Ureter (tissue), 1 donor: ENCODE data around the gene OR2F1. TPM values are rescaled to one million over a fixed set of nuclear protein-coding genes. Genes with fewer than 3 reads are reported as not detected.

Source experiments
- DNase-seq: peaks from one replicate; pipeline ENCODE4 v3.0.0-alpha.2; 2020; ENCODE audit warnings: low spot score
- total RNA-seq: library from RNA; stranded (reverse); gene quantifications from one replicate; pipeline ENCODE4 v1.2.4, GENCODE V29; 2023
- donor health status: DM: yes; HTN: yes; CAD: no.

The OR2F1 gene
- total RNA-seq, 1 donor from 2014 or later: not detected

DNA sequence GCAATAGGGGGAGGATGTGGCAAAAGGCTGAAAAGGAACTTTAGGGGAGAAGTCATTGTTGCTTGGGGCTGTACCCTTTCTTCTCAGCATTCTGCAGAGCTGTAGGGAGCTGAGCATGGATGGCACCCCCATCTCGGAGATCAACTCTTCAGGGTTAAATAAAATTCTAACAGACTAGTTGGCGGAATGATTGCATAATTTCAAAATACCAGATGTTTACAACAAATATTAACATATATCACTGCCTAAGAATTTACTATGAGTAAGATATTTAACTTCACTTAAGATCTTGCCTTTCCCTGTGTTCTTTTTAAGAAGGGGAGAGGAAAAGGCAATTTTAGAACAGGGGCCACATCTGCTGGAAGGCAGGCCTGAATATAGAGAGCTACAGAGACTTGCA is 509 bp upstream of the OR2F1 start:
- no peak for DNase-seq

DNA sequence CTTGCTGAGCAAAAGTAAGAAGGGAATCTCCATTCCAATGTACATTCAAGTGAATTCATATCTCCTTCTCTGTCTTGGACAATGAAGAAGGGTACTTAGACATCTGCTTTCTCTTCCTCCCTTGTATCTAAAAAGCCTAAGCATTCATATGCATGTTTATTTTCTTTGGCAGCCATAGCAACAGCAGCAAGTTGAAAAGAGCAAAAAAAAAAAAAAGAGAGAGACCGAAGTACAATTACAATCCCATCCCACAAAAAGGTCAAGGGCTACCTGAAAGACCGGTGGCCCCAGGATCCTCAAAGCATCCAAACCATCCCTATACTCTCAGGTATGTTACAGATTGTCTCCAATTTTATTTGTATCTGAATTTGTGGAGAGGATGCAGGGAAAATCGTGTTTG is 4.1 kb downstream of the OR2F1 start:
- no peak for DNase-seq

DNA sequence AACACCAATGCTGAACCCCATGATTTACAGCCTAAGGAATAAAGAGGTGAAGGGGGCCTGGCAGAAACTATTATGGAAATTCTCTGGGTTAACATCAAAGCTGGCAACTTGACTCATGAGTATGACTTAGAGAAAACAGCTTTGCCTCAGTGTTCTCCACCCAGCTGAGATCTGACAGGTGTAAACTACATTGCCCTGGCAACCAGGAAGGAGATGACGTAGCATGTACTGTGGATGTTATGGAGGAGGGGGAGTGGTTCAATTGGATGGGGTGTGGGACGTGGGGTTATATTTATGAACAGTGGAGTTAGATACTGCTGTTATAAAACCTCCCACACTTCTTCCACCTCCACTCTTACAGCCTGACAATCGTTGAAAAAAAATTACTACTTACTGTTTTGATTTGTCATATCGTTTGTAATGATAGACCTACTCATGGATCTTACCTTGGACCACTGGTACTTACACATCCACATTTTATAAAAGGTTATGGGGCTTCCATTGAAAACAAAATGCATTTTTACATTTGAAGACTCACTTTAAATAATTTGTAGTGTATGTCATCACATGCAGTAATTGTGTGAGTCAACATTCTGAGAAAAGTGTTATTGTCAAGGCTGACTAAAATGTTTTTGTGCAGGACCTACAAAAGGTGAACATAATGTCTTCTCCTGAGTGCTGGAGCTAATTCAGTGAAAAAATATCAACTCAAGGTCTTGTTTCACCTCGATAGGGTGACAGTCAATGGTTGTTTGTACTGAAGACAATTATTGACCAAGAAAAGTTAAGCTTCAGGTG is 6.4 kb downstream of the OR2F1 start:
- DNase-seq: no peak

DNA sequence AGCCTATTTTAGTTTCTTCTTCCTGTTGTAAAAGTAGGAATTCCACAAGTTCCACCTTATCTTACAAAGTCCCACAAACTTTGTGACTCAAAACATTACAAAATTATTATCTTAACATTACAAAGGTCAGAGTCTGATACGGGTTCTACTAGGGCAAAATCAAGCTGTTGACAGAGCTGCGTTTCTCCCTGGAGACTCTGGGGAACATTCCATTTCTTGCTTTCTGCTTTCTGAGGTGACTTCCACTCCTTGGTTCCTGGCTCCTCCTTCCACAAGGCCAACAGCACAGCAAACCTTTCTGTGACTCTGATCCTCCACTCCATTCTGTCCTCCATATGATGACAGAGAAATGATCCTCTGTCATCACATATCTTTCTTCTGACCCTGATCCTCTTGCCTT is 10.6 kb downstream of the OR2F1 start:
- DNase-seq: no peak

DNA sequence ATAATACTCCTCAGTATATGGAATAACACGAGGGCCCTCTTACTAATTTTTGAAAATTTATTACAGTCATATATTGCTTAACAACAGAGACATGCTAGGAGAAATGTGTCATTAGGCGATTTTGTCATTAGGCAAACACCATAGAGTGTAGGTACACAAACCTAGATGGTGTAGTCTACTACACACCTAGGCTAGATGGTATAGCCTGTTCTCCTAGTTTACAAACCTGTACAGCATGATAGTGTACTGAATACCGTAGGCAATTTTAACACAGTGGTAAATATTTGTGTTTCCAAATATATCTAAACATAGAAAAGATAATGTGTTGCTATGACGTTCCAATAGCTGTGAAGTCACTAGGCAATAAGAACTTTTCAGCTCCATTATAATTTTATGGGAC is 12.8 kb downstream of the OR2F1 start:
- no peak for DNase-seq

DNA sequence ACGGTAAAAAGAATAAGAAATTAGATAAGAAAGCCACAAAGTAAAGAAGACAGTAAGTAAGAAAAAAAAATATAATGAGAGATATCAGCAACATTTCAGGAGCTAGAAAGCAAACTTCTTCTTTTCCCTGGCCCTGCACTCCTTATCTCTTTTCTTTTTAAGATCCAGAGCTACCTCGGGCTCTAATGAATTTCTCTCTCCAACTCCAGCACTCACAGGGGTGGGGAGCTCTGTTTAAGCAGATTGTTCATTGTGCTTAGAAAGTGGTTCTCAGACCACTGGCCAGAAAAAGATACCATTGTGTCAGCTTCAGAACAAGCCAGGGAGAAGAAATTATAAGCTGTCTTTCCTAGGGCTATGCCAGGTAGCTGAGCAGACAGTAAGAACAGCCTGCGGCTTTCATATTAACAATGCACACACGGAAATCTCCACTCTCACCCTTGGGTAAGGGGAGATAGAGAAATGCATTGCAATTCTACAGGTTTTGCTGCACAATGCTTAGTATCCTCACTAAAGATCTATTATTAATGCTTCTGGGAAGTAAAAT is 19.3 kb downstream of the OR2F1 start:
- no peak for DNase-seq

DNA sequence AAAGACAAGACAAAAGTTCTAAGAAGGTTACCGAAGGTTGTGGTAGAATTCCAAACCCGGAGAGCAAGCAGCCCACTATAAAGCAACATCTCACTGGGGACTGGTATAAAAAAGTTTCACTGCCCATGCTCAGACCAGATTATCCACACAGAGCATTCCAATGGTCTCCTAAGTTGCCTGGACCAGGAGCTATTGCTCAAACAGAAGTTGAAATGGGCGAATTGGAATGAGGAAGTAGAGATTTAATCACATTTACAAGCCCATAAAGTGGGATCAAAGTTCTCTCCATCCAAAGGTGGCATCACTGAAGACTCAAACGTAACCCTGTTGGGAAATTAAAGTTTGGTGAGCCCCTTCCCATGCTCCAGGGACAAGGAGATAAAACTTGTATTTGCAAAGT is 19.8 kb downstream of the OR2F1 start:
- DNase-seq: no peak

DNA sequence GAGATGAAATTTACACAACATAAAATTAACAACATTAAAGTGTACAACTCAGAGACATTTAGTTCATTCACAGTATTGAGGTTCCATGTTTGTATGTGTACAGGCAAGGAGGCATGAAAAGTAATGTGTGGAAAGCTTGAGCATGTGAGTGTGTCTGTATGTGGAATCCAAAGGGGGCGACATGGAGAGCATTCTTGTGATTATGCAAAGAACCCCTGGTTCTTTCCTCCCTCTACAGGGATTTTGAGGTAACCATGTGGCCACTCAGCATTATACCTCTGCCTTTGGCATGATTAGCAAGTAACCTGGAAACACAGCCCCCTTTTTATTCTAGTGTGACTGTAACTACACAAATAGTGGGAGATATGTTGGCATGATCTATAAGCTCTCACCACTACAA is 21.0 kb downstream of the OR2F1 start:
- DNase-seq: no peak

DNA sequence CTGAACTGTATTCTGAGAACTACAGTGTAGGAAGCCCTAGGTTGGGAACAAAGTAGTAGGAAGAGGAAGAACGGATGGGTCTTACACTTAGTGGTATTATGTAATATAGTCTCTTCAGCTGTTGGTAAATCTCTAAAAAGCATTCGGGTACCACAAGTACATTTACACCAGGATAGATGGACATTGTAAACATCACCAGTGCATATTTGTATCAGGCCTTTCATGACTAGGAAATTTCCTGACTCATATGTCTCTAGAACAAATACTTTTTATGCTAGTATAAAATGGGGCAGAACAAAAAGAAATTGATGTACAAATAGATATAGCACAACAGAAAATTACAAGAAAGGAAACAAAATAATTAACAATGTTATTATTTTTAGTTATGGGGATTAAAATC is 23.9 kb downstream of the OR2F1 start:
- no peak for DNase-seq

DNA sequence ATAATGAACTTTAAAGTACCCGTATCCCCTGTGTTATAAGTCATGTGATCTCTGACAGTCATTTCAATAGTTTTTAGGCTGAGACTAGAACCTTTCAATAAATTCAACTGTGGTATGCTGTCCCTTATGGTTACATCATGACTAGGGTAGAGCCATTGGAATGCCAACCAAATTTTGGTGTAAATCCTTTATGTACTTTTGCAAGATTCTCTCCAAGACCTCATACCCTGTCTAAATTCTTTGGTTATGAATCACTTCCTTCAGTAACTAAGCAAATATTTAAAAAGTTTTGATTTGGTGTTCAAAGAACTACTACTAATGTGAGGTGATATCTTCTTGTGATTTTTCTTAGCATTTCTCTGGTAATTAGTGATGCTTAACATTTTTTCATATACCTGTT is 24.7 kb downstream of the OR2F1 start:
- no peak for DNase-seq

DNA sequence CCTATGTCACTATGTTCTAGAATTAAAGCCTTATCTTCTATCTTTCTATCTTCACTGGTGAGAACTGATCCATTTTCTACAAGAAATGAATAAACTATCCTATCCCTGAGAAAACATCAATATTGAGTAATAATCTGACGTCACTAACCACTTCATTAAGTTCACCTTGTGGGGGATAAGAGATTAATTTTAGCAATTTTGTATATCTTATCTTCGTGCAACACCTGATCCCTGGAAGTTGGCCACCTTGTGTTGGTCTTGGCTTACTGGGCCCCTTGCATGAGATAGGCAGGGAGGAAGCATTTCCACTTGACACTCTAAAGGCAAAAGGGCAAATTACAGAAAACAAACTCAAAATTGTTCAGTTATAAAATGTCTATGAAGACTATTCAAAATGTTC is 25.4 kb downstream of the OR2F1 start:
- no peak for DNase-seq

DNA sequence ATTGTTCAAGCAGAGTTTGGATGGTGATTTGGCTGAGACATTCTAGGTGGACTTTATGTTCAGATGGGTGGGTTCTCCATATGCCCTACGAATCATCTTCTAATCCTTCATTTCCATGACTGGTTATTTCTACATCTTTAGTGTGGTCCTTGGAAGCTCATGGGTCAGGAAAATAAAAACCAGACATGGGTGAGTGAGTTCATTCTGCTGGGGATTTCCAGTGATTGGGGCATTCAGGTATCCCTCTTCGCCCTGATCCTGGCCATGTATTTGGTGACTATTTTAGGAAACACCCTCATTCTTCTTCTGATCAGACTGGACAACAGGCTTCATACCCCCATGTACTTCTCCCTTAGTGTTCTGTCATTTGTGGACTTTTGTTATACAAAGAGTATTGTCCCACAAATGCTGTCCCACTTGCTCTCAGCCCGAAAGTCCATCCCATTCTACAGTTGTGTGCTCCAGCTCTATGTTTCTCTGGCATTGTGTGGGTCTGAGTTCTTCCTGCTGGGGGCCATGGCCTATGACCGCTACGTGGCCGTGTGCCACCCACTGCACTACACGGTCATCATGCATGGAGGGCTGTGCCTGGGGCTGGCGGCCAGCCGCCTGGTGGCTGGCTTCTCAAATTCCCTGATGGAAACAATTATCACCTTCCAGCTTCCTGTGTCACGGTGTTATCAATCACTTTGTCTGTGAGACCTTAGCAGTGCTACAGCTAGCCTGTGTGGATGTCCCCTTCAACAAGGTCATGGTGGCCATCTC is 26.3 kb downstream of the OR2F1 start:
- DNase-seq: no peak

DNA sequence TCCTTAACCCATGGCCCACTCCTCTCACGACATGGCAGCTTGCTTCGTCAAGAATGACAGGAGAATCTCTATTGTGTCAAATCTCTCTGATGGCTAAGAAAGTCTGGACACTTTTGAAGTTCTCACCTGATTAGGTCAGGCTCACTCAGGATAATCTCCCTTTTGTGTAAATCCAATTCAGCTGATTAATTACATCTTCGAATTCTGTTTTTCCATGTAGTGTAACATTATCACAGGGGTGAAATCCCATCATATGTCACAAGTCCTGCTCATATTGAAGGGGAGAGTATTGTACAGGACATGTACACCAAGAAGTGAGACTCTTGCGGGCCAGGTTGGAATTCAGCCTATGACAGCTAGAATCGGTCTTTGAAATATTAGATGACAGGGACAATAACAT is 29.3 kb downstream of the OR2F1 start:
- DNase-seq: no peak

DNA sequence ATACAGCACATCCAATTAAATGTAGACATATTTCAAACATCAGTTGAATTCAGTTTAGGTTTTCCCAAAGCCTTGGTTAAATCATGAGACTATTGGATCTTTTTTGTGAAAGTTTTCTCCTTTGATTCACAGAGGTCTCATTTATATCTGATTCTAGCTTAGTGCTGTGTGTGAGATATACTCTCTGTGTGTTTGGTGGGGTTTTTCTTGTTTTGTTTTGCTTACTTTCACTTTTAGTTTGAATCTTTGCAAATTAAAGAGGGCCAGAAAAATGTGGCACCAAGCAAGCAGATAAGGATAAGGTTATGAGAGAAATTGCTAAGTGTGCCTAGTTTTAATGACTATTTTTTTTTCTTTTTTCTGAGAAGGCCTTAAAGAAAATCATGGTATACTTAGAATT is 32.9 kb downstream of the OR2F1 start:
- DNase-seq: no peak

DNA sequence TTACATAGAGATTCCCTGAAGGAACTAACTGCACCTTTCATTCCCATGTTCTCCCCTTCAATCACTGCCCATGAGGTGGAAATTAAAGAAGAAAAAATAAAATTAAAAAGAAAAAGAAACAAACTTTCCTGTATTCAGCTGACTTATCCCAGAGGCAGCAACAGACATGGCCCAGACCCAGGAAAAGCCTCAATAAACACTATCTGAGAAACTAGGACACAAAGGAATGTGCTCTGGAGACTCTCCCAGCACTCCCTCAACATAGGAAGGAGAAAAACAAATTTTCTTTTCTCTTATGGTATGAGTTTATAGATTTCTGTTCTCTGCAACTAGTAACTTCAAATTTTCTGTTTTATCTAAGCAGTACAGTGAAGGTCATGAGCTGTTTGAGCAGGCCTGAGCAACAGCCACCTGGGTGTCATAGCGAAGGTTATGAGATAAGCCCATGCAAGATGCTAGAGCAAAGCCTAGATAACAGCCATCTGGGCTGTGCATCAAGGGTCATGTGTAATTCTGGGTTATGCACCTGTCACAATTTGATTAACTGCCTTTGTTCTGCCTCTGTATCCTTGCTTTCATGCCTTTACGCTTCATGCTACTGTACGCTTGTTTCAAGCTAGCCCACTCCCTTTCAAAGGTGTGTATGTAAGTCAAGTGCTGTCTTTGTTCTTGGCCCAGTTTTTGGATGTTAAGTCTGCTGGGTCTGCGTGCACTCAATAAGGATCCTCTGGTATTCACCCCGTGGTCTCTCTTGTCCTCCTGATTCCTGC is 34.5 kb downstream of the OR2F1 start:
- no peak for DNase-seq

DNA sequence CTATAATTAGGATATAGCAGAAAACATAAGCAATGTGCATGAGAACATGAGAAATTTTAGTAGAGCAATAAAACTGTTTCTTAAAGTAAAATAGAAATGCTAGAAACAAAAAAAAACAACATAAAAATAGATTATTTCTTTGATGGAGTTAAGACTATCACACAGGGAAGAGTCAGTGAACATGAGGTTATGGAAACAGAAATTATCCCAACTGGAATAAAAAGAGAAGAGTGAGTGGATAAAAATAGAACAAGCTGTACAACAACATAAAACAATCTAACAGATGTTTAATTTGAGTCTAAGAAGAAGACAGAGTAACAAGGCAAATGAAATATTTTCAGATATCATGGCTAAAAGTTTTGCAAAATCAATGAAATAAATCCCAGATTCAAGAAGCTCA is 38.0 kb downstream of the OR2F1 start:
- DNase-seq: no peak

DNA sequence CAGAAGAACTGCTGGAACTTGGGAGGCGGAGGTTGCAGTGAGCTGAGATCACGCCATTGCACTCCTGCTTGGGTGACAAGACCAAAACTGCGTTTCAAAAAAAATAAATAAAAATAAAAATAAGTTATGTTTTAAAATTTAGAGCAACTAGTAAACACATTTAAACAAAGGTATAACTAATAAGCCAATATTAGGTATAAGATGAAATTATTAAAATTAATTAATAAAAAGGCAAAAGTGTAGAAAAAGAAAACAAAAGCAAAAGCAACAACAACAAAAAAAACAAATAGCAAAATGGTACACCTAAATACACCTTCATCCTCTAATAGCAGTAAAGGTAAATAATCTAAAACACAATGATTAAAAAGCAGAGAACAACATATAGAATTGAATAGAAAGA is 39.3 kb downstream of the OR2F1 start:
- no peak for DNase-seq

DNA sequence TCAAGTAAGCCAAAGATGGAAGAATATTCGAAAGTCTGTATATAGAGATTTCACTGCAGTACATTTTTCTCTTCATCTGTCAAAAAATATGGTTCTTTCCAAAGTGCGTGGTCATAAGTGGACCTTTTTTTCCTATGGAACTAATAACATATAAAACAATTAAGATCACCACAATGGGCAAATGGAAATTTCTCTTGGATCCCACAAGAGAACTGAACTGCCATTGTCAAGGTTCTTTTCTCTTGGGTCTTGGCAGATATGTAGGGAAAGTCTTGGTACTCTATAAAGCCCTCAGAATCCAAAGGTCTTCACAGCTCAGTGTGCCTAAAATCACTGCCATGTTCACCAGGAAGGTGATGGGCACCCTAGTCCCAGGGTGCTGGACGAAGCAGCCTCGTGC is 45.4 kb downstream of the OR2F1 start, which contains the start of gene OR6B1:
Gene OR6B1, plus strand, starts transcription at position 301 of the 400 bp plus-strand sequence. CDS start 3,677 bp downstream, outside the sequence.
- no peak for DNase-seq

DNA sequence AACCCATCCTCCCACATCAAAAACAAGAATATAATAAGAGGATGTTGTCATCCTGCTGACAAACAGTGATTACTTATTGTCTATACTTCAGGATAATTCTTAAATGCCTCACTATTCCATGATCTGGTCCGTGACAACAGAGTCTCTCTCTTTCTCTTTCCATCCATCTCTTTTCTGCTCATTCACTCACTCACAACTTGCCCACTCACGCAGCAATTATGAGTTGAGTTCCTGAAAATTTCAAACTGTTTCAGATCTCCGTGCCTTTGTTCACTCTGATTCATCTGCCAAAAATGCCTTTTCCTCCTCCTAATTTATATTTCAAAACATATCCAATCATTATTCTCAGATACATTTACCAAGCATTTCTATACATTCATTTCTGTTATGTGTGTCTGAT is 46.9 kb downstream of the OR2F1 start:
- no peak for DNase-seq

DNA sequence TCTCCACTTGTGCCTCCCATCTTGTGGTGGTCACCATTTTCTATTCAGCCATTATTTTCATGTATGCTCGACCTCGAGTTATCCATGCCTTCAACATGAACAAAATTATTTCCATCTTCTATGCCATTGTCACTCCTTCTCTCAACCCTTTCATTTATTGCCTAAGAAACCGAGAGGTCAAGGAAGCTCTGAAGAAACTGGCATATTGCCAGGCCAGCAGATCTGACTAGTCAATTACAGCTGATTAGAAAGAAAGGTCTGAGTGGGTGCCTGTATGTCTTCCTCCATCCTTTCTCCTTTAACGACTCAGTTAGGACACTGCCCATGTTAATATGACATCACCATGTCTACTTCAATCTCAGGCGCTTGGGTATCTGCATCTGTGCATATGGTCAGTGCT is 50.1 kb downstream of the OR2F1 start:
- DNase-seq: no peak

DNA sequence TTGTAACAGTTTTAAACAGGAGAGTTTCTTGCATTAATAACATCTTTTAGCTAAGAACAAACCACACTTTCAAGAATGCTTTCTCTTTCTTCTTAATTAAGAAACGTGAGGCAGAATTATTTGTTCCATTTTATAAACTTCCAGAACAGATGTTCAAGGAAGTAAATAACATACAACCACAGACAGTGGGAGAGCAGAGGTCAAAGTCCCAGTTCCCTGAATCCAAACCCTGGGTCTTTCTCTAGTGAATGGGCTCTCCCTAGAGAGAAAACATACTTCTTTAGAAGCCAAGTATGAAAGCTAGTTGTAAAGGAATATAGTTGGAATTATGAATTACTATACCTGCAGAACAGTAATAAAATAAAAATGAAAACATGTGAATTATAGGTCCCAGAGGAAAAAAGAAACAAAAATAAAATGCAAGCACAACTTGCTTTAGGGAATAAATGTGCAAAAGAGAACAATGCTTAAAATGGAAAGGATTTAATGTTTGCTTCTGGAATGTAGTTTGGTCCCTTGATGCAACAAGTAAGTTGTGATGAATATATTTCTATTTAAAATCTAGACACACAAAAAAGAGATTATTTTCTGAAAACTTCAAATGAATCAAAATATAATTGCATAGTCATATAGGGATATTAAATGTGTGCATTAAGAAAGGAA is 51.5 kb downstream of the OR2F1 start:
- DNase-seq: no peak

DNA sequence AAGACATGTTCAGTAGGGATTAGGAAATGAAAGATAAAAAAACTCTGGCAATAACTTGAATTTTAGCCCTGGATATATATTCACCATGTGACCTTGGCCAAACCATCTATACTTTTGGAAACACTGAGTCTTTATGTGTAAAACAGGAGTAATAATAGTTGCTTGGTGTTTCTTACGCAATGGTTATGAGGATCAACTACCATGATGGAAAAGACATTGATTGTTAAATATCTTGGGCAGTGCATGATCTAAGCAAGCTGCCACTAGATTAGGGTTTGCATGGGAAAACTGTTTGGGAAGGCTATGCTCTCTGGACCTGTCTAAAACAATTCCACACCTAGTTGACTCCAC is 52.0 kb downstream of the OR2F1 start:
- no peak for DNase-seq
